Kidney glomerular epithelial cell (primary cell): ENCODE measurements around the gene PEX12.
"Not testable (repeated sequence)": the region's sequence is repeated elsewhere in the genome, so short reads cannot be mapped to it uniquely, and the experiment has no call there.

Source experiments
- DNase-seq: peaks from one replicate; lab custom pipeline; 2025; lab: John Stamatoyannopoulos, UW

PEX12 gene

DNA sequence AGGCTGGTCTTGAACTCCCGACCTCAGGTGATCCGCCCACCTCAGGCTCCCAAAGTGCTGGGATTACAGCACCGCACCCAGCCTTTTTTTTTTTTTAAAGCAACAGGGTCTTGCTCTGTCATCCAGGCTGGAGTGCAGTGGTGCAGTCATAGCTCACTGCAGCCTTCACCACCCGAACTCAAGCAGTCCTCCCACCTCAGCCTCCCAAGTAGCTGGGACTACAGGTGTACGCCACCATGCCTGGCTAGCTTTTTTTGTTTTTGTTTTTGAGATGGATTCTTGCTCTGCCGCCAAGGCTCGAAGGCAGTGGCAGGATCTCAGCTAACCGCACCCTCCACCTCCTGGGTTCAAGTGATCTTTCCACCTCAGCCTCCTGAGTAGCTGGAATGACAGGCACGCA lies 43.0 kb downstream of the PEX12 start:
- not testable (repeated sequence) for DNase-seq

DNA sequence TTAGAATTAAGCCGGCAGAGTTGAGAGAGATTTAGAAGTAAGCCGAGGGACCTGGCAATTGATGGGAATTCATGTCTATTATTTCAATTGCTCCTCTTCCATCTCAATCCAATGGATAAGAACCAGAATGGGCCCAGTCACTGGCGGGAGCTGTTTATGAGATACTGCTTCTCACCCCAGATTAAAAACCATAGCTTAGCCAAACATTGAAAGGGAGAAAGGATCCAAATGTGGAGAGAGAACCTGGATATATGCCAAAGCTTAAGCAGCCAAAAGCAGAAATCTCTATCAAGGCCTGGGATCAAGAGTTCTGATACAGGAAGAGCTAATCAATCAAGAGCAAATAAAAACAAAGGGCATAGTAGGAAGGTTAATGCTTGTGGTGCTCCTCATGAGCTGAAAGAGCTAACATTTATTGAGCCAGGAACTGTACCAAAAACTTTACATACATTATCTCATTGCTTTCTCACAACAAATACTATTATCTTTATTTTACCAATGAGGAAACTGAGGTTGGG lies 43.7 kb downstream of the PEX12 start:
- no peak for DNase-seq

DNA sequence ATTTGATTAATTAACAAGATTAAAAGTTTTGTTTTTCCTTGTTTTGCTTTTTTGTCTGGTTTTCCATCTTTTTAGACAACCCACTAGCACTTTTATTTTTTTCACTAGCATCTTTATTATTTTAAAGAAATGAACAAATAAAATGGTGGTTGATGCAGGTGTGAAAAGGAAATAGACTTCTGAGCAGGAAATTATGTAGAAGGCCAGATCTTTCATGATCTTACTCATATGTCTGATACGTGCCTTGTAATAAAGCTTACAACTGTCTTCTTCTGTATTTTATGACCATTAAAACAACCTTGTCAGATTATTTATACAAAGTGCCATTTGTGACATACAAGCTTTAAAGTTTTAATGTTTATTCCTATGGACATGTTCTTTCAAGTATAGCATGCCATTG lies 47.2 kb downstream of the PEX12 start:
- DNase-seq: no peak

DNA sequence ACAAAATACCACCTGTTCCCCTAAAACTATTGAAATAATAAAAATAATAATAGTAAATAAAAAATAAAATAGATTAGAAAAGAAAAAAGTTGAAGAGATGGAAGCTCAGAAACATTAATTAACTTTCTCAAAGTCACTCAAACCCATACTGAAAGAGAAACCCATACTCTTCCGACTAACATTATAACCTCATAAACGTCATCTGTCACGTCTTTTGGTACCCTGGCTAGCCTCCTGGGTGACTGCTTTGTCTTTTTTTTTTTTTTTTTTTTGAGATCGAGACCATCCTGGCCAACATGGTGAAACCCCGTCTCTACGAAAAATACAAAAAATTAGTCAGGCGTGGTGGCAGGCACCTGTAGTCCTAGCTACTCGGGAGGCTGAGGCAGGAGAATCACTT lies 48.5 kb downstream of the PEX12 start:
- DNase-seq: no peak

GRCh38 chr17:35529326-35529725 lies 49.0 kb downstream of the PEX12 start:
- not testable (repeated sequence) for DNase-seq
